DMS114 treated with DMSO at 0.1 percent for 48 hours (cell line): ENCODE measurements around the gene MED13L.
"Not testable (repeated sequence)": the region's sequence is repeated elsewhere in the genome, so short reads cannot be mapped to it uniquely, and the experiment has no call there.

Source experiments
- DNase-seq: peaks from one replicate; lab custom pipeline; 2025; ENCODE audit not compliant: unreplicated experiment; lab: John Stamatoyannopoulos, UW

The MED13L gene

GRCh38 chr12:116062698-116063097 lies 214.8 kb downstream of the MED13L start:
- no peak for DNase-seq

GRCh38 chr12:116060764-116061163 lies 216.7 kb downstream of the MED13L start:
- no peak for DNase-seq

DNA sequence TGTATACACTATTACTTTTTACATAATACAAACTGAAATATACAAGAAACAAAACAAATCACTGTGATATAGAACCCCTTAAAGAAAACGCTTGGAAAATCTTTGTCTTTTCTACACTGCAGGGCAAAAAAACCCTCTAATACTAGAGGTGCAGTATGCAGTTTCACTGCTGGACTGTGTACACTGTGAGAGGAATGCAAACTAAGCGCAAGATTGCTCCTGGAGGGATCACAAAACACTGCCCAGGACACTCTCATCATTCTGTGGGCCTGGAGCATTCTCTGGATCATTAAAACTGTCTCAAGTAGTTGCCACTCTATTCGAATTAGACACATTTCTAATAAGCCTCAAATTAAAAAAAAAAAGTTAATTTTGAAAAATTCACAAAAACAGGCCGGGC lies 217.6 kb downstream of the MED13L start:
- DNase-seq, result no peak

DNA sequence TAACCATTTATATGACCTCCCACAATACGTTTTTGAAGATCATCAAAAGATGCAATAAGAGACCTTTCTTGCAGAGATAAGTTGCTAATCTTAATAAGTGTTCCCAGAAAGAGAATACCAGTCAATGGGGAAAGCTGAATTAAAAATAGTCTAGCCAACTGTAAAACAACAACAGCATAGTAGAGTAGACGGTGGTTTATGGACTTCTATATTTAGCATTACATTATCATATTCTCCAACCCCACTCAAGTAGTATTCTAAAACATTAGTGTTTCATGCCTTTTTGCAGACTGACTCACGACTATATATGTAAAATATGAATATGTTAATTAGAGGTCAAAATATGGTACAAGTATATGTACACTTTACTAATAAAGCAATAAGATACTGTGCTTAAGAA lies 218.9 kb downstream of the MED13L start:
- no peak for DNase-seq

DNA sequence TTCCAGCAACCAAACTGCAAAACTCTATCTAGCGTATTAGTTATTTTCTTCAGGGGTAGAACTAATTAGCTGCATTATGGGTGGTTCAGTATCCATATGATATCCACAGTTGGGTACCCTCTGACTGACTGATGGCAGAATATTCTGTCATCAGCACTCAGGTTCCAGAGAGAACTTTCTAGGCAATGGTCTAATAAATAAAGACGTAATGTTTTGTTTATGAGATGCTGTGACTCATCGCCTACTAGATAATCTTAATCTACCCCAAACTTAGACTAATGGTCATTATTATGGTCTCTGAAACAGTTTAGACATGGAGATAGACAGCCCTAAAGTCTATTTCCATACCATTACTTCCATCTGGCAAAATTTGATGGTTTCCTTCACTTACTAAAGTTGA lies 220.1 kb downstream of the MED13L start:
- DNase-seq, result no peak

DNA sequence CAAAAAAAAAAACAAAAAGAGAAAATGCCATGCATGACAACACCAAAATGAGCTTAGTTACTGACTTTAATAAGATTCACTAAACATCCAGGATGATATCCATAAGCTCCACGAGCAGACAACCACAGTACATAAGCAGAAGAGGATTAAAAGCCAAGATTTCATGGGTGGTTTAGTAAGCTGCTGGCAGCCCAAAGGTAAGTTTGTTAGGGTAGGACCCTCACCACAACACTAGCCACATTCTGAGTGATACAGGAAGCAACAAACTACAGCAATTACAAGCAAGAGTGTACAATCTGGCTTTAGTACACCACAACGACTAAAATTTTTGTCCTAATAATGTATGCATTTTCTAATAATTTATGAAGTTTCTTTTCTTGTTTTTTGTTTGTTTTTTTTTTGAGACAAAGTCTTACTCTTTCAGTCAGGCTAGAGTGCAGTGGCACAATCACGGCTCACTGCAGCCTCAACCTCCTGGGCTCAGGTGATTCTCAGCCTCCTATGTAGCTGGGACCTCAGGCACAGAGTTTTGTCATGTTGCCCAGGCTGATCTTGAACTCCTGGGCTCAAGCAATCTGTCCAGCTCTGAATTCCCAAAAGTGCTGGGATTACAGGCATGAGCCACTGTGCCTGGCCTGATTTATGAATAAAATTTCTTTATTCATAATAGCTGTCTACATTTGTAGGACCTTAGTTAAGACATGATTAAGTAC lies 221.4 kb downstream of the MED13L start:
- no peak for DNase-seq

DNA sequence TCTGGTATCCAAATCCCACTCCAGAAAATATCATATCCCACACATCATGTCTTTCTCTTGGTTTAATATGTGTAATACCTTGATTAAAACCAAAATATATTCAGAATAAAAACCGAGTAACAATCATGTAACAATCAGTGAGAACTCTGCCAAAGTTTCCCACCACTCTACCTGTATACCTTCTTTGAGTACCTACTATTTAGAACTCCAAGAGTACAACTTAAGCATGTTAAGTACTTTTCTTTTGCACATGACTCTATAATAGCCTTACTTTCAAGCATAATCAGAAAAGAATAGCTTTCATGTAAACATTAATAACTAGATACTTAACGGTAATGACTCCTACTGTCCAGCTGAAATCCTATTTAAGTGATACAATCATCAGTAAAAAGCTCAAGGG lies 223.2 kb downstream of the MED13L start:
- no peak for DNase-seq

- DNase-seq, result no peak
Measured at GRCh38 chr12:116053479-116054200, 223.9 kb downstream of the MED13L start.

DNA sequence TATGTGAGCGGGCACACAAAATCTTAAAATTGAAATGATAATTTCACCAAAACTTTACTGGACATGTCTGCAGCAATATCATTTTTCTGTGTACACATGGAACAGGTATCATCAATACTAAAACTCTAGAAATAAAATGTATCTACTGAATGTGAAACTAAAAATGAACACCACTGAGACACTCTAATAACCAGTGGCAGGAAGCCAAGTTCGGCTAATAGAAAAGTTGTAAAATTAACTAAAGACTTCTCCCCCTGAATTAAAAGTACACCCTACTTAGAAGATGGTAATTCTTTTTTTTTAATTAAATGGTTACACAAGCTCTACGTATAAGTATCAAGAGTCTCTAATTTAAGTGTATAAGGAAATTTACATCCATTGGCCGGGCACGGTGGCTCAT lies 227.2 kb downstream of the MED13L start:
- DNase-seq, result no peak

DNA sequence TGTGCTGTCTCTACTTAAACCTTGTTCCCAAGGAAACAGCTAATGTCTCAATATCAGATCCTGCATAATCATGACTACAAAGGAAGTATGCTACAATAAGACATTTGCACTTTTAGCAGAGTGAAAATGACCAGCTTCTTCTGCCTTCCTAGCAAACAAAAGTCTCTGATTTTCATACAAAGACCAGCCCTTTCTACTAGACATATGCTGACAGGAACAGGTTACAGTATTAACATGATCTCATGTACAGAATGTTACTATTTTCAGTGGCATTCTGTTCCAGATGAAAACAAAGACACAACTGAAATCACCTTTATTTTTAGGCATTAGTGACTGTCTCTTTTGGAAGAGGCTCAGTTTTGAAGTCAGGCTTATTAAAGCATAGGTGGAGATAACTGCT lies 228.6 kb downstream of the MED13L start:
- no peak for DNase-seq

- no peak for DNase-seq
Measured at GRCh38 chr12:116046039-116046438, 231.5 kb downstream of the MED13L start.

- DNase-seq, result no peak
Measured at GRCh38 chr12:116045150-116045549, 232.3 kb downstream of the MED13L start.

GRCh38 chr12:116043659-116044535 lies 233.6 kb downstream of the MED13L start:
- no peak for DNase-seq

GRCh38 chr12:116040402-116040801 lies 237.1 kb downstream of the MED13L start:
- no peak for DNase-seq

DNA sequence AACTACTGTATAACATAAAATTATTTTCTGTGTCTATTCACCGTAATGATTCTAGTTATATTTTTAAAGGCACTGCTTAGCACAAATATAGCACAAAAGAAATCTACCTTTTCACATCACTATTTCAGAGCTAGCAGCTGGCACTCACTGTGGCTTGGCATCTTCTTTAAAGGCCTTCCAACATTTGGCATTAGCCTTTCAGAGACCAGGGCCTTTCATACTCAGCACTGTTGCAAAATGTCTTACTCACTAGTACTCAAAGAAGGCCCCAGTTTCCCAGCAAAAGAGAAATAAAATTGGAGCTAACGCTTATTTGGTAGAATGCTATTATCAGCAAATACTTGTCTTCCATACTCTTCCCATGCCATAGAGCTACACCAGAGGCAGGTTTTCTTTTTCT lies 238.4 kb downstream of the MED13L start:
- DNase-seq, result no peak

DNA sequence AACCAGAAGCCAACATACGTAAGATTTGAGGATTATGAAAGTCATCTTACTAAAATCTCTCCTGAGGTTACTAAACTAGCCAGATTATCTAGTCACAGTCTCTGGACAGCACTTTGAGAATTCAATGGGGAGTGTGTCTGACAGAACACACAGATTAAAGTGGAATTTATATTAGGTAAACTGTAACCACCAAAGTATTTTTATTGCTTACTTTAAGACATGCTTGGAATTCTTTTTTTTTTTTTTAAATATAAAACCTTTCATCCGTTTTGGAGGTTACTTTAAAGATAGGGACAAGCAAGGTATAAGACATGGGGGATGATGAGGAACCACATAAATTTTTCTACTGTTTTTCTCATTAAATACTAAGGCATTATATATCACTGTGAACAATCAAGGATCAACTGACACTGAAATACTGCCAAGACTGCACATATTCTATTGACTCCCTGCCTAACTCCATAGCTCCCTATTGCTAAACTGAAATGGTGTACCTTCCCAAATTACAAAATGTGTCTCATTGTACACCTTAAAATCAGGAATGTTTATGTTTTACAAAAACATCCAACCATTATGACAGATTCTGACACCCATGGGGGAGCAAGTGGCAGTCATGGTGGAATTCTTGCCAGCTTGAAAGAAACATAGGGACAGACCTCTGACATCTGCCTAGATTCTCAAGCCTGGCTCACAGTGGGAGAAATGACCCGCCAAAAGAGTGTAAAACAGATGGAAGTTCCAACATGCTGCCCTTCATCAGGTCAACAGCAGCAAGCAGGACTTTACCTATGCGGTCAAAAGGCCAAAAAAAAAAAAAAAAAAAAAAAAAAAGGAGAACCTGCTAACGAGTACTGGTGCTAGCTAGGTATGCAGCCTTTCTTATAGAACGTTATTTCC lies 239.3 kb downstream of the MED13L start:
- no peak for DNase-seq

- no peak for DNase-seq
Measured at GRCh38 chr12:116033765-116034164, 243.7 kb downstream of the MED13L start.

GRCh38 chr12:116031624-116032023 lies 245.9 kb downstream of the MED13L start:
- not testable (repeated sequence) for DNase-seq

DNA sequence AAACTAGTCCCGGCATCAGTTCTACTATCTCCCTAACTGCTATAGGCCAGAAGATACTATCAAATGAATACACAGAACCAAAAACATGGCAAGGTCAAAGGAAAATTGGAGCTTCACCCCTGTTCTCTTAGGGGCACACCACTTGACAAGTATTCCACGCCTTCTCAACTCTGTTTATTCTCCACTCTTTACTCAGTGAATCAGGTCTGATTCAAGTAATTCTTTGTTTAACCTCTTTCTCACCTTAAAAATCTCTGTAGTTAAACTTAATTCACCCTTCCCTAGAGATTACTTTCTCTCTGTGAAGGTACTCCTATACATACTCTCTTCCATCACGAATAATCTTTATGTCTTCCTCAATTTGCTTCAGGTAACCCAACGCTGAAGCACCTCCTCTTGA lies 248.9 kb downstream of the MED13L start:
- no peak for DNase-seq

DNA sequence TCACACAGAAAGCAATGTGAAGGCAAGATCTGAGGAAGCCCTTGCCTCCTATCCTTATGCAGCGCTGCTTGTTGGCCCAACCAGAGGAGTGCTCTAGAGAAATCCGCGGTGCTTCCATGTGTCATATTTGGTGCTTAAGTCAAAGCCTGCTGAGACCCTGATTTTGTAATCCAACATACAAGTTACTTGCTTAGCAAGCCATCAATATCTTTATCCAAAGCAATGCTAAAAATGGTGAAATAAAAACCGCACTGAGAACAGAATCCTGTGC lies 250.0 kb downstream of the MED13L start:
- DNase-seq, result no peak
